ENCODE results near the gene PDZD11. TPM values are rescaled to one million over a fixed set of nuclear protein-coding genes. Genes with fewer than 3 reads are reported as not detected.

Gene PDZD11
- total RNA-seq, 1 experiment from 2014 or later: 102 TPM

GRCh38 chrX:70336767-70337166 lies 47.0 kb upstream of the PDZD11 start:
- H3K4me3 ChIP-seq (ENCODE audit: low read depth in 2 of 2, low read length in 2 of 2): no peak overlapping the region
- H3K9me3 ChIP-seq (ENCODE audit: control insufficient read depth, insufficient read depth, low read depth, low read length): no peaks in the 10 kb centered on the region
- peaks cover 20% of the 10 kb centered on the region; the same call in 1 of the 2 replicates for H3K36me3 ChIP-seq (ENCODE audit: control insufficient read depth, insufficient read depth, low read length)
- no peaks in the 10 kb centered on the region for H3K27me3 ChIP-seq (ENCODE audit: control insufficient read depth, insufficient read depth, low read length)
- ChIA-PET POLR2A (no interaction called here), CTCF (no interaction called here)
- no peak for ATAC-seq
- intact Hi-C loops (cut with micrococcal nuclease; ENCODE audit: unreplicated experiment) (no loop called here), in situ Hi-C loops (cut with HindIII; ENCODE audit: low pct_unique_long_range_greater_than_20kb, low sequenced_read_pairs) (no loop called here)
- no peaks in the 10 kb centered on the region; the same call in 1 of the 2 replicates for H3K4me1 ChIP-seq (ENCODE audit: control insufficient read depth, insufficient read depth, low read length)
- no peak for TF ChIP-seq SIN3A (IDR thresholded peaks at IDR 0.05; ENCODE audit: borderline replicate concordance, insufficient read depth, low read depth, low read length)
- TF ChIP-seq POLR2AphosphoS5 (IDR thresholded peaks at IDR 0.05; ENCODE audit: low read depth, low read length): no peak
- no peak for TF ChIP-seq REST (IDR thresholded peaks at IDR 0.05; ENCODE audit: insufficient read depth in 1 of 2, low read depth in 2 of 2, low read length in 1 of 2)
- TF ChIP-seq TCF7L2 (IDR thresholded peaks at IDR 0.05; ENCODE audit: low read depth, low read length): no peak
- no peak for TF ChIP-seq CTCF (IDR thresholded peaks at IDR 0.05)
- no peak for DNase-seq (ENCODE audit: low read depth, low spot score)
- no TSS peak for BruUV-seq (replicated peaks)
- H3K27ac ChIP-seq (ENCODE audit: low read length): no peak overlapping the region

GRCh38 chrX:70332600-70332999 lies 42.9 kb upstream of the PDZD11 start:
- Histone ChIP-seq H3K27ac (ENCODE audit: low read length) (no peak overlapping the region), H3K27me3 (ENCODE audit: control insufficient read depth, insufficient read depth, low read length) (no peaks in the 10 kb centered on the region), H3K9me3 (ENCODE audit: control insufficient read depth, insufficient read depth, low read depth, low read length) (no peaks in the 10 kb centered on the region), H3K4me3 (ENCODE audit: low read depth in 2 of 2, low read length in 2 of 2) (no peak overlapping the region), H3K4me1 (ENCODE audit: control insufficient read depth, insufficient read depth, low read length) (no peaks in the 10 kb centered on the region), H3K36me3 (ENCODE audit: control insufficient read depth, insufficient read depth, low read length) (peaks cover 12% of the 10 kb centered on the region; the same call in 1 of the 2 replicates)
- ChIA-PET POLR2A (no interaction called here), CTCF (no interaction called here)
- ATAC-seq (no peak), DNase-seq (ENCODE audit: low read depth, low spot score) (no peak)
- intact Hi-C loops (cut with micrococcal nuclease; ENCODE audit: unreplicated experiment): no loop called here
- BruUV-seq (replicated peaks): no TSS peak
- in situ Hi-C loops (cut with HindIII; ENCODE audit: low pct_unique_long_range_greater_than_20kb, low sequenced_read_pairs): no loop called here
- peak; percentile 40 for TF ChIP-seq CTCF (IDR thresholded peaks at IDR 0.05)
- no peak for TF ChIP-seq REST (IDR thresholded peaks at IDR 0.05; ENCODE audit: insufficient read depth in 1 of 2, low read depth in 2 of 2, low read length in 1 of 2)
- TF ChIP-seq TCF7L2 (IDR thresholded peaks at IDR 0.05; ENCODE audit: low read depth, low read length): no peak
- no peak for TF ChIP-seq POLR2AphosphoS5 (IDR thresholded peaks at IDR 0.05; ENCODE audit: low read depth, low read length)
- TF ChIP-seq SIN3A (IDR thresholded peaks at IDR 0.05; ENCODE audit: borderline replicate concordance, insufficient read depth, low read depth, low read length): no peak

Measured in Panc1 (cell line).